ENCODE results near the gene C5orf22. TPM values are rescaled to one million over a fixed set of nuclear protein-coding genes. Genes with fewer than 3 reads are reported as not detected.
"Not testable (repeated sequence)": the region's sequence is repeated elsewhere in the genome, so short reads cannot be mapped to it uniquely, and the experiment has no call there.

The C5orf22 gene
- total and polyA plus RNA-seq, 2 of the 13 experiments (the other 11 are each of a cell fraction or from before 2014, with no cell fraction given) = 14.0 to 21.5 TPM

DNA sequence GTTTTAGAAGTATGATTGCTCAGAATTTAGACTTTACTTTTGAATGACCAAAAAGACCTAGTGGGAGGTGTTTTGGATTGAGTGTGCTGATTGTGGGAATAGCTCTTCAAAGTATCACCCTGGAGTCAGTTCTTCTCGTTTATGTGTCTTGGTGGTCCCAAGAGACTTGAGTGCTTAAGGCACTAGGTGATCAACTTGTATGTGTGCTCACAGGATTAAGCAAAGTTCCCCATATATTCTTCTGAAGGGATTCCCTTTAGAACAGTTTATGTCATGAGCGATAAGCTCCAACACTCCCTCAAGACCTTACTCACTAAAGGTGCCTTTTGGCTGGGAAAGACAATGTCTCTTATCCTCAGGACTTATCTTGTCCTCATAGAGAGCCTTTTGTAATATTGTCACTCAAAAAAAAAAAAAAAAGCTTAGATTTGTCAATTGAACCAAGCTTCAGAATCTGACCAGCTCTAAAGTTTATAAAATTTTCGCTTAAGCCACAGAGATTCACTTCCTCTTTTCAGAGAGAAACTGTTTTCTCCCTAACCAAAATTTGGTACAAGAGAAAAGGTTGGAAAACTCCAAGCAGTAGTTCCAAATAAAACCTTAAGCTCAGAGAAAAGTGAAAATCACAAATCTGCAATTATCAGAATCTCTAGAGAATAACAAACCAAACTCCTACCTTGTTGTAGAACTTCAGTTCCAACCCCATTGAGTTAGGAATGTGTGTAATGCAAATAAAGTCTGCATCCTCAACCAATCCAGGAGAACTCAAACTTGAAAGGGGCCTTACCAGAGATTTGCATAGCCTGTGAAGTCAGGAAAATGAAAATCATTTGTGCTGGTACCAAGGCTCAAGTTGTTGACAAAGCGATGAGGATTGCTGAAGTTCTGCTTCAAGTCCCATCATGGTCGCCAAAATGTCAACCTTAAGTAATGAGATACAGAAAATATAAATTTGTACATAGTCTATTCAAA, 66.8 kb downstream of the C5orf22 start (continued):
- TF ChIP-seq ZNF747 (CRISPR knock-in tag; IDR thresholded peaks at IDR 0.05; ENCODE audit: borderline replicate concordance) = no peak

DNA sequence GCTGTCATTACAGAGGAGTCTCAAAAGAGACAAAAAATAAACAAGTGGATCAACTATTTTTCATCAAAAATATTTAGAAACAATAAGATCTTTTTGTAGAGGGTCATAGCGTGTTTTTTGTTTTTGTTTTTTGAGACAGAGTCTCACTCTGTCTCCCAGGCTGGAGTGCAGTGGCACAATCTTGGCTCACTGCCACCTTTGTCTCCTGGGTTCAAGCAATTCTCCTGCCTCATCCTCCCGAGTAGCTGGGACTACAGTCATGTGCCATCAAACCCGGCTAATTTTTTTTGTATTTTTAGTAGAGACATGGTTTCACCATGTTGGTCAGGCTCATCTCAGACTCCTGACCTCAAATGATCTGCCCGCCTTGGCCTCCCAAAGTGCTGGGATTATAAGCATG, 70.2 kb downstream of the C5orf22 start:
- H2AFZ ChIP-seq (ENCODE audit: low read length); H3K4me3 ChIP-seq (replicated peaks in 1 of 3; ENCODE audit: insufficient read depth in 1 of 3, low read depth in 2 of 3, low read length in 3 of 3); DNase-seq (ENCODE audit: low spot score); POLR2A ChIA-PET; CTCF ChIA-PET (ENCODE audit: low intra/inter-chr PET ratio, low total read pairs); H3K4me2 ChIP-seq (ENCODE audit: low read depth, low read length); intact Hi-C loops (cut with micrococcal nuclease; ENCODE audit: unreplicated experiment); H3K27me3 ChIP-seq (ENCODE audit: control insufficient read depth in 1 of 2, insufficient read depth in 2 of 2, low read length in 2 of 2); H4K20me1 ChIP-seq (ENCODE audit: insufficient read depth, low read length); H3K9ac ChIP-seq (ENCODE audit: insufficient read depth, low read depth, low read length); FAIRE-seq; ATAC-seq; BruUV-seq (replicated peaks); H3K4me1 ChIP-seq (ENCODE audit: insufficient read depth, low read length); H3K27ac ChIP-seq (ENCODE audit: extremely low read length, insufficient read depth, low read length); H3K36me3 ChIP-seq (replicated peaks in 1 of 2; ENCODE audit: control insufficient read depth in 1 of 2, insufficient read depth in 2 of 2, low read length in 2 of 2); H3K79me2 ChIP-seq (ENCODE audit: insufficient read depth, low read length); in situ Hi-C loops (cut with HindIII; ENCODE audit: extremely low pct_ligation_motif_present, low pct_unique_long_range_greater_than_20kb); H3K9me3 ChIP-seq (ENCODE audit: low read length): not testable (repeated sequence)
- WGBS (ENCODE audit: low lambda C conversion rate) = 14% methylated on average over 4 of the region's 4 CpGs

DNA sequence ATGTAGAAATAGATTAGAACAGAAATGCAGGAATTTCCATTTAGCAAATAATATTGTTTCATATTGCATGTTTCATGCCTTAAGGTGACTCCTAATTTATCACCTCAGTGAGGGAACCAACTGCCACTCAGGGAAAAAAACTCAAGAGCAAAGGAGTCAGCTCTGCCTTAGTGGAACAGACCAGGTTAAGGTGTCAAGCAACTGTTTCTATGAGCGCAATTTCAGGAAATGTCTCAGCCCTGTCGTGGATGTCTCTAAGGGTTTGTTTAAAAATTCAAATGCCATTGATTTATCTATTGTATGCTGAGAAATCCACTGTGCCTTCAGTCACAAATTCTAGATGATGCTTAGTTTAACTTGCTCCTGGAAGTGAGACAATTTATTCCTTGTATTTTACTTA, 72.1 kb downstream of the C5orf22 start:
- ChIA-PET POLR2A (no interaction called here), CTCF (ENCODE audit: low intra/inter-chr PET ratio, low total read pairs) (no interaction called here)
- Histone ChIP-seq H3K9ac (ENCODE audit: insufficient read depth, low read depth, low read length) (no peak overlapping the region), H3K9me3 (ENCODE audit: low read length) (no peaks in the 10 kb centered on the region), H3K27ac (ENCODE audit: extremely low read length, insufficient read depth, low read length) (no peak overlapping the region), H3K36me3 (replicated peaks in 1 of 2; ENCODE audit: control insufficient read depth in 1 of 2, insufficient read depth in 2 of 2, low read length in 2 of 2) (no peaks in the 10 kb centered on the region), H2AFZ (ENCODE audit: low read length) (no peak overlapping the region), H3K27me3 (ENCODE audit: control insufficient read depth in 1 of 2, insufficient read depth in 2 of 2, low read length in 2 of 2) (peaks cover 0 to 4% of the 10 kb centered on the region in 2 experiments; a peak in 1 of 5 replicates), H4K20me1 (ENCODE audit: insufficient read depth, low read length) (no peaks in the 10 kb centered on the region), H3K4me3 (replicated peaks in 1 of 3; ENCODE audit: insufficient read depth in 1 of 3, low read depth in 2 of 3, low read length in 3 of 3) (no peak overlapping the region), H3K79me2 (ENCODE audit: insufficient read depth, low read length) (no peaks in the 10 kb centered on the region), H3K4me1 (ENCODE audit: insufficient read depth, low read length) (no peaks in the 10 kb centered on the region), H3K4me2 (ENCODE audit: low read depth, low read length) (no peak overlapping the region)
- FAIRE-seq (no peak), ATAC-seq (no peak), DNase-seq (ENCODE audit: low spot score) (no peak)
- in situ Hi-C loops (cut with HindIII; ENCODE audit: extremely low pct_ligation_motif_present, low pct_unique_long_range_greater_than_20kb) (no loop called here), intact Hi-C loops (cut with micrococcal nuclease; ENCODE audit: unreplicated experiment) (no loop called here)
- WGBS (ENCODE audit: low lambda C conversion rate) = 25% methylated on average over 2 of the region's 2 CpGs
- BruUV-seq (replicated peaks) = no TSS peak
- TF ChIP-seq ELF4 (CRISPR knock-in tag; IDR thresholded peaks at IDR 0.05; ENCODE audit: borderline replicate concordance) = no peak
- TF ChIP-seq, protein P1, sequence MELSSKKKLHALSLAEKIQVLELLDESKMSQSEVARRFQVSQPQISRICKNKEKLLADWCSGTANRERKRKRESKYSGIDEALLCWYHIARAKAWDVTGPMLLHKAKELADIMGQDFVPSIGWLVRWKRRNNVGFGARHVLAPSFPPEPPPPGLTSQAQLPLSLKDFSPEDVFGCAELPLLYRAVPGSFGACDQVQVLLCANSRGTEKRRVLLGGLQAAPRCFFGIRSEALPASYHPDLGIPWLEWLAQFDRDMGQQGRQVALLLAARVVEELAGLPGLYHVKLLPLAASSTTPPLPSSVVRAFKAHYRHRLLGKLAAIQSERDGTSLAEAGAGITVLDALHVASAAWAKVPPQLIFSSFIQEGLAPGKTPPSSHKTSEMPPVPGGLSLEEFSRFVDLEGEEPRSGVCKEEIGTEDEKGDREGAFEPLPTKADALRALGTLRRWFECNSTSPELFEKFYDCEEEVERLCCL (CRISPR knock-in tag; IDR thresholded peaks at IDR 0.05; ENCODE audit: borderline replicate concordance) = no peak
- TF ChIP-seq, protein P2, sequence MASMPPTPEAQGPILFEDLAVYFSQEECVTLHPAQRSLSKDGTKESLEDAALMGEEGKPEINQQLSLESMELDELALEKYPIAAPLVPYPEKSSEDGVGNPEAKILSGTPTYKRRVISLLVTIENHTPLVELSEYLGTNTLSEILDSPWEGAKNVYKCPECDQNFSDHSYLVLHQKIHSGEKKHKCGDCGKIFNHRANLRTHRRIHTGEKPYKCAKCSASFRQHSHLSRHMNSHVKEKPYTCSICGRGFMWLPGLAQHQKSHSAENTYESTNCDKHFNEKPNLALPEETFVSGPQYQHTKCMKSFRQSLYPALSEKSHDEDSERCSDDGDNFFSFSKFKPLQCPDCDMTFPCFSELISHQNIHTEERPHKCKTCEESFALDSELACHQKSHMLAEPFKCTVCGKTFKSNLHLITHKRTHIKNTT (CRISPR knock-in tag; IDR thresholded peaks at IDR 0.05) = no peak
- TF ChIP-seq, protein P3, sequence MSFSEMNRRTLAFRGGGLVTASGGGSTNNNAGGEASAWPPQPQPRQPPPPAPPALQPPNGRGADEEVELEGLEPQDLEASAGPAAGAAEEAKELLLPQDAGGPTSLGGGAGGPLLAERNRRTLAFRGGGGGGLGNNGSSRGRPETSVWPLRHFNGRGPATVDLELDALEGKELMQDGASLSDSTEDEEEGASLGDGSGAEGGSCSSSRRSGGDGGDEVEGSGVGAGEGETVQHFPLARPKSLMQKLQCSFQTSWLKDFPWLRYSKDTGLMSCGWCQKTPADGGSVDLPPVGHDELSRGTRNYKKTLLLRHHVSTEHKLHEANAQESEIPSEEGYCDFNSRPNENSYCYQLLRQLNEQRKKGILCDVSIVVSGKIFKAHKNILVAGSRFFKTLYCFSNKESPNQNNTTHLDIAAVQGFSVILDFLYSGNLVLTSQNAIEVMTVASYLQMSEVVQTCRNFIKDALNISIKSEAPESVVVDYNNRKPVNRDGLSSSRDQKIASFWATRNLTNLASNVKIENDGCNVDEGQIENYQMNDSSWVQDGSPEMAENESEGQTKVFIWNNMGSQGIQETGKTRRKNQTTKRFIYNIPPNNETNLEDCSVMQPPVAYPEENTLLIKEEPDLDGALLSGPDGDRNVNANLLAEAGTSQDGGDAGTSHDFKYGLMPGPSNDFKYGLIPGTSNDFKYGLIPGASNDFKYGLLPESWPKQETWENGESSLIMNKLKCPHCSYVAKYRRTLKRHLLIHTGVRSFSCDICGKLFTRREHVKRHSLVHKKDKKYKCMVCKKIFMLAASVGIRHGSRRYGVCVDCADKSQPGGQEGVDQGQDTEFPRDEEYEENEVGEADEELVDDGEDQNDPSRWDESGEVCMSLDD (CRISPR knock-in tag; IDR thresholded peaks at IDR 0.05; ENCODE audit: borderline replicate concordance) = no peak
- no peak for TF ChIP-seq TCF7L2 (IDR thresholded peaks at IDR 0.05; ENCODE audit: low read depth, low read length)
- TF ChIP-seq SRSF1 (optimal IDR thresholded peaks at IDR 0.05; ENCODE audit: low read depth, low read length) = no peak
